IPS DF 6.9 (cell line): Measurements from ENCODE around the gene OR7G2.

Experiments used
- DNase-seq: peaks from one replicate; pipeline ENCODE4 v3.0.0-alpha.2; 2013; ENCODE audit warnings: low read depth, low spot score
- H3K27ac ChIP-seq: one replicate; pipeline ENCODE4 v1.5.1; 2013; ENCODE audit warnings: low read length, control low read depth
- H3K27me3 ChIP-seq: 2 replicates; pipeline ENCODE4 v1.6.1; 2013; ENCODE audit warnings: mild to moderate bottlenecking, low read length; ENCODE audit not compliant: control insufficient read depth, insufficient read depth
- H3K36me3 ChIP-seq: 2 replicates; pipeline ENCODE4 v1.6.1; 2013; ENCODE audit warnings: low read length; ENCODE audit not compliant: control insufficient read depth, insufficient read depth
- H3K4me1 ChIP-seq: 2 replicates; pipeline ENCODE4 v1.6.1; 2013; ENCODE audit warnings: low read length; ENCODE audit not compliant: control insufficient read depth, insufficient read depth
- H3K4me3 ChIP-seq: 2 replicates; pipeline ENCODE4 v1.5.1; 2013; ENCODE audit warnings: mild to moderate bottlenecking, low read length
- H3K9me3 ChIP-seq: 2 replicates; pipeline ENCODE4 v1.6.1; 2013; ENCODE audit warnings: low read length, inconsistent platforms; ENCODE audit not compliant: control insufficient read depth, insufficient read depth
- WGBS: extraction: QIAGEN DNeasy Blood & Tissue Kit; methylation state at CpG from one replicate; pipeline ENCODE4 v1.1.7; 2013; ENCODE audit warnings: mixed read lengths, missing lambda C conversion rate; ENCODE audit not compliant: insufficient read length, insufficient coverage; 5-methylcytosine and 5-hydroxymethylcytosine counted together

The OR7G2 gene

GRCh38 chr19:9139609-9140158, 32.4 kb upstream of the OR7G2 start:
- no peak for DNase-seq
- Histone ChIP-seq H3K27ac (no peak overlapping the region), H3K36me3 (no peaks in the 10 kb centered on the region), H3K27me3 (no peaks in the 10 kb centered on the region), H3K4me1 (no peaks in the 10 kb centered on the region), H3K9me3 (no peaks in the 10 kb centered on the region), H3K4me3 (peak overlapping the region; percentile 81; the same call in 1 of the 2 replicates)
- WGBS: no CpG with 5 or more reads among the region's 8 CpGs

- no CpG with 5 or more reads among the region's 5 CpGs for WGBS
- DNase-seq: no peak
- no peaks in the 10 kb centered on the region for H3K9me3 ChIP-seq
- H3K36me3 ChIP-seq: no peaks in the 10 kb centered on the region
- H3K4me1 ChIP-seq: no peaks in the 10 kb centered on the region
- no peak overlapping the region for H3K4me3 ChIP-seq
- no peaks in the 10 kb centered on the region for H3K27me3 ChIP-seq
- no peak overlapping the region for H3K27ac ChIP-seq
Observed at GRCh38 chr19:9132422-9132821, 25.1 kb upstream of the OR7G2 start.

GRCh38 chr19:9130965-9131364, 23.7 kb upstream of the OR7G2 start:
- Histone ChIP-seq H3K27me3 (no peaks in the 10 kb centered on the region), H3K27ac (no peak overlapping the region), H3K4me1 (no peaks in the 10 kb centered on the region), H3K9me3 (no peaks in the 10 kb centered on the region), H3K36me3 (no peaks in the 10 kb centered on the region), H3K4me3 (no peak overlapping the region)
- no peak for DNase-seq
- no CpG with 5 or more reads among the region's 1 CpG for WGBS

GRCh38 chr19:9128171-9128570, 20.9 kb upstream of the OR7G2 start:
- H3K4me3 ChIP-seq: no peak overlapping the region
- WGBS: no CpG with 5 or more reads among the region's 3 CpGs

GRCh38 chr19:9126900-9127405, 19.7 kb upstream of the OR7G2 start, which contains the start of gene OR7G3:
TSS of gene OR7G3 (minus strand) at chr19:9126950. CDS start at chr19:9126950, 0 bp downstream.
- Histone ChIP-seq H3K4me1 (no peaks in the 10 kb centered on the region), H3K27me3 (no peaks in the 10 kb centered on the region), H3K36me3 (no peaks in the 10 kb centered on the region), H3K27ac (no peak within 1 kb of the TSS), H3K4me3 (no peak within 1 kb of the TSS), H3K9me3 (no peaks in the 10 kb centered on the region)
- no CpG with 5 or more reads among the region's 1 CpG for WGBS
- DNase-seq: no peak

More at GRCh38 chr19:9128171-9128570, 20.9 kb upstream of the OR7G2 start:
- no peaks in the 10 kb centered on the region for H3K27me3 ChIP-seq
- no peaks in the 10 kb centered on the region for H3K4me1 ChIP-seq
- DNase-seq: no peak
- no peaks in the 10 kb centered on the region for H3K36me3 ChIP-seq
- H3K27ac ChIP-seq: no peak overlapping the region
- H3K9me3 ChIP-seq: no peaks in the 10 kb centered on the region

GRCh38 chr19:9116547-9116946, 9.3 kb upstream of the OR7G2 start:
- Histone ChIP-seq H3K4me1 (no peaks in the 10 kb centered on the region), H3K36me3 (no peaks in the 10 kb centered on the region), H3K4me3 (no peak overlapping the region), H3K27me3 (no peaks in the 10 kb centered on the region), H3K9me3 (no peaks in the 10 kb centered on the region), H3K27ac (no peak overlapping the region)
- no peak for DNase-seq
- WGBS: no CpG with 5 or more reads among the region's 5 CpGs

- no peaks in the 10 kb centered on the region for H3K27me3 ChIP-seq
- H3K27ac ChIP-seq: no peak within 1 kb of the TSS
- no peaks in the 10 kb centered on the region for H3K36me3 ChIP-seq
- no peaks in the 10 kb centered on the region for H3K4me1 ChIP-seq
- no peak within 1 kb of the TSS for H3K4me3 ChIP-seq
- WGBS: no CpG with 5 or more reads among the region's 2 CpGs
- no peaks in the 10 kb centered on the region for H3K9me3 ChIP-seq
- DNase-seq: no peak
Observed at GRCh38 chr19:9115307-9115813, 8.1 kb upstream of the OR7G2 start, which contains the start of gene OR7G1. TSS of gene OR7G1 (minus strand) at chr19:9115763. CDS start at chr19:9115763, 0 bp downstream.

- Histone ChIP-seq H3K9me3 (no peaks in the 10 kb centered on the region), H3K4me1 (no peaks in the 10 kb centered on the region), H3K27me3 (no peaks in the 10 kb centered on the region), H3K27ac (no peak overlapping the region), H3K36me3 (no peaks in the 10 kb centered on the region), H3K4me3 (no peak overlapping the region)
- DNase-seq: no peak
- no CpG with 5 or more reads among the region's 2 CpGs for WGBS
Observed at GRCh38 chr19:9109959-9110358, 2.7 kb upstream of the OR7G2 start.

- WGBS: no CpG with 5 or more reads among the region's 2 CpGs
- no peak for DNase-seq
- Histone ChIP-seq H3K27ac (no peak within 1 kb of the TSS), H3K36me3 (no peaks in the 10 kb centered on the region), H3K4me1 (no peaks in the 10 kb centered on the region), H3K27me3 (no peaks in the 10 kb centered on the region), H3K4me3 (no peak within 1 kb of the TSS), H3K9me3 (no peaks in the 10 kb centered on the region)
Observed at GRCh38 chr19:9086761-9087160, 20.5 kb downstream of the OR7G2 start, which contains the start of gene OR1M1. TSS of gene OR1M1 (plus strand) at chr19:9087061. CDS start at chr19:9093245, 6,184 bp downstream.

- no peaks in the 10 kb centered on the region; the same call in 1 of the 2 replicates for H3K27me3 ChIP-seq
Observed at GRCh38 chr19:9078651-9079050, 28.6 kb downstream of the OR7G2 start.

GRCh38 chr19:9076901-9077300, 30.4 kb downstream of the OR7G2 start:
- H3K4me1 ChIP-seq: no peaks in the 10 kb centered on the region
- no peak for DNase-seq
- no peak overlapping the region for H3K4me3 ChIP-seq
- WGBS: no CpG with 5 or more reads among the region's 10 CpGs
- no peaks in the 10 kb centered on the region; the same call in 1 of the 2 replicates for H3K27me3 ChIP-seq
- no peak overlapping the region for H3K27ac ChIP-seq
- H3K36me3 ChIP-seq: no peaks in the 10 kb centered on the region
- no peaks in the 10 kb centered on the region for H3K9me3 ChIP-seq

More at GRCh38 chr19:9078651-9079050, 28.6 kb downstream of the OR7G2 start:
- no peak overlapping the region for H3K4me3 ChIP-seq
- no CpG with 5 or more reads among the region's 4 CpGs for WGBS
- H3K36me3 ChIP-seq: no peaks in the 10 kb centered on the region
- H3K27ac ChIP-seq: no peak overlapping the region
- H3K4me1 ChIP-seq: no peaks in the 10 kb centered on the region
- H3K9me3 ChIP-seq: no peaks in the 10 kb centered on the region
- DNase-seq: no peak
